HG03025 (cell line): ENCODE results near the gene GALT.
"Not testable (repeated sequence)": the region's sequence is repeated elsewhere in the genome, so short reads cannot be mapped to it uniquely, and the experiment has no call there.

Source experiments
- ATAC-seq: cut with Tn5 transposase; IDR thresholded peaks from one replicate; pipeline ENCODE4 v1.9.1; 2021; ENCODE audit warnings: mild to moderate bottlenecking, moderate library complexity; ENCODE audit not compliant: unreplicated experiment, low FRiP score

GALT gene

DNA sequence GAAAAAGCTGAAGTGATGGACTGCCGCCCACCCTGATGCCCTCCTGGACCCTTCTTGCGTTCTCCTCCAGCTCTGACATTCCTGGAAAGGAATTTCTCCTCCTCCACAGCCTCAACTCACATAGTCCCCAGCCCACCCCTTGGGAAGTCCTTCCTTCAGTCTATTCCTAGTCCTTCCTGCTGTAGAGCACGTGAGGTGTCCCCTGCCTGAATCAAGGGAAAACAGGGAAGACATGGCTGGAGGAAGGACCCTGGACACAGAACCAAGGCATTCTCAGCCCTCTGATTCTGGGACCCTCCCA is 21.3 kb upstream of the GALT start:
- ATAC-seq = no peak

DNA sequence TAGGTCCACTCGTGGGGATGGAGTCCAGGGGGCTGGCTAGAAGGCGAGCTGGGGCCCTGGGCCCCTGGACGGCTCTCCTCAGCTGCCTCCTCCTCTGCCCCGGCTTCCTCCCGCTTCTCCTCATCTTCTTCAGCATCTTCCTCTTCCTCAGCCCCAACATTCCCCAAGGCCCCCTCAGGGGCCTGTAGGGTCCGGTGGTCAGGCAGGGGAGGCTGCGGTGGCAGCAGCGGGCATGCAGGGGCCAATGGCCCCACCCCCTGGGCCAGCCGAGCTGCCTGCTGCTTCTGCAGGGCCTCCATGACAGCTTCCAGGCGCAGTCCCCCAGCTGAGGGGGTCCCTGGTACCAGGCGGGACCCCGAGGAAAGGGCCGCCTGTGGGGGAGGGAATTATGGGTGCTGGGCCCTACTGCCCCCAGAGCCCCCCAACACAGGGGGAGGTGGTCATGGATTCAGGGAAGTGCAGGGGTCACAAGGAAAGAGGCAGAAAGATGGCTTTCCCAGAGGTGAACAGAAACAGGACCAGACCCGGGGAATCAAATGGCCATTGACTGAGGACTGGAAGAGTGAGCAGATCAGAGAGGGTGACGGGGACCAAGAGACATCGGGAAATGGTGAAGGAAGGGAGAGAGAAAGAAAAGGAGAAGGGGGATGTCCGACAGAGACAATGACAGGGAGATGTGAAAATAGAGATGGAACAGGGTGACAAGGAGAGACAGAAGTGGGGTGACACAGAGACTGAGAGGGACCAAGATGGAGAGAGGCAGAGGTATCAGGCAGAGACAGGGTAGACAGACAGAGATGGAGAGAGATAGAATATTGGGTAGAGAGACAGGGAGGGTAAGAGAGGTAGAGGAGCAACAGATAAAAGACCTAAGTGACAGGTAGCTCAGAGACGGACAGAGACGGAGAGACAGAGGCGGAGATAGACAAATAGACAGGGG is 18.5 kb upstream of the GALT start:
- ATAC-seq = no peak

DNA sequence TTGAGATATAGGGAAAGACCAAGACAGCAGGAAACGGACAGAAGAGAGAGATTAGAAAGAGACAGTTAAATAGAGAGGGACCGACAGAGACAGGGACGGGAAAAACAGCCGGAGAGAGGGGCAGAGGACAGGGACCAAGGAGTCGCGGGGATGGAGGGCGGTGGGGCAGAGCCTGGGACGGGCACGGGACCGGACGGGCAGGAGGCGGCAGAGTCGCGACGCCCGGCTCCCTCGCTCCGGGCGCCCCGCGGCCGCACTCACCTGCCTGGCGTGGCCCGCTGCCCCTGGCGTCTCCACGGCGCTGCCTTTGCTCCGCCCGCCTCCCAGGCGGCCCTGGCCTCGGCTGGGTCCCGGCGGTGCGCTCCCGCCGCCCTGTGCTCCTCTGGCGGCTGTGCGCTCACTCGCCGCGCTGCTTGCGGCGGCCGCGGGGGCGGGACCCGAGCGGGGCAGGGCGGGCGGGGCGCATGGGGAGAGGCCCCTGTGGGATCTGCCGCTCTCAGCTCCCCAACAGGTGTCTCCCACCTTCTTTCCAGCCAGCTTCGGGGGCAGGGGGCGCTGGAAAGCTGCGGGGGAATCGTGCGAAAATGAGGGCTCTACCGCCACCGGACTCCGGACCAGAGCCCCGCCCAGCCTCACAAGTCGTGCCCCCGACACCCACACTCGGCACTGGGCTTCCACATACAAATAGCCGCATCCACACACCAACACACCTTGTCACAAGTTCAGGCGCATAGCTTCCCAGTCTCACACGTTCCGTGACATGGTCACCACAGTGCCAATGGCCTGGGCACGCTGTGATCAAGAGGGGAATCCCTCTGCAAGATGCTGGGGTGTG is 17.6 kb upstream of the GALT start, which contains the start of gene ARID3C:
Gene ARID3C (minus strand): TSS at position 411 of the 835 bp plus-strand sequence. CDS start 1,052 bp downstream, outside the sequence.
- ATAC-seq = no peak

DNA sequence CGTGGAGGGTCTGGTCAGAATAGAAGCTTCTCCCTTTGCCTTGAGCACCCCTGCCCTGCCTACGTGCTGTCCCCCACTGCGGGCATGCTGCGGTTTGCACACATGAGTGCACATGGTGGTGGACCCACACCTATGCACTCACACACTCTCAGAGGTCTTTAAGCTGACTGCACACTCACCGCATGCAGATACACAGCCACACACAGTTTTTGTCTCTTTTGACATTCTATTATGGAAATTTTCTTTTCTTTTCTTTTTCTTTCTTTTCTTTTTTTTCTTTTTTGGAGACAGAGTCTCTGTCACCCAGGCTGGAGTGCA is 17.0 kb upstream of the GALT start:
- ATAC-seq = no peak

DNA sequence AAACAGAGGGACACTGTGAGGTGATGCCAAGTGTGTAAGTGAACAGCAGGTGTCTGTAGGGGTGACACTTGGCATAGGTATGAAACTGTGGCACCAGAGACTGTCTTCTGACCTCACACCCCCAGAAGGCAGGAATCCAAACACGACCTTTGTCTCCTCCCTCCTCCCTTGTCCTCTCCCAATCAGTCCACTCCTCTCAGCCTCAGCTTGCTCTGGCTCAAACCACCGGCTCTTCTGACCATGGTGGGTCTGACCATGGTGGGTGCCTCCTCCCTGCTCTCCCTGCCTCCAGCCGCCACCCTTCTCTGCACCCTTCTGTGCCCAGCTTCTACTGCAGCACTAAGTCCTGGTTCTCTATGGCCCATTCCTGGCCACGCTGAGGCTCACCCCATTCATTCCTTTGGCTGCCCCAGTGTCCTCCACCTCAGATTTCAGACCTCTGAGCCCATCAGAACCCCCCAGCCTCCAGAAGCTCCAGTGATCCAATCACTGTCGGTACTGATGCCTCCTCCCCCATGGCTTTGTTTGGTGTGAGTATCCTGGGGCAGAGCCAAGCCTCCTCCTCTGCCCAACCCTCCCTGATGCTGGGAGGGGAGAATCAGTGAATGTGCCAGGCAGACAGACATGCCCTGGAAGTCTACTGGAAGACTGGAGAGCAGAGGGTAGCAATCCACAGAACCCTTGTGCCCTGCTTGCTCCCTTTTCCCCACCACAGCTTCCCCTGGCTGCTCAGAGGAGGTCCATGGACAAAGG is 15.9 kb upstream of the GALT start:
- no peak for ATAC-seq

DNA sequence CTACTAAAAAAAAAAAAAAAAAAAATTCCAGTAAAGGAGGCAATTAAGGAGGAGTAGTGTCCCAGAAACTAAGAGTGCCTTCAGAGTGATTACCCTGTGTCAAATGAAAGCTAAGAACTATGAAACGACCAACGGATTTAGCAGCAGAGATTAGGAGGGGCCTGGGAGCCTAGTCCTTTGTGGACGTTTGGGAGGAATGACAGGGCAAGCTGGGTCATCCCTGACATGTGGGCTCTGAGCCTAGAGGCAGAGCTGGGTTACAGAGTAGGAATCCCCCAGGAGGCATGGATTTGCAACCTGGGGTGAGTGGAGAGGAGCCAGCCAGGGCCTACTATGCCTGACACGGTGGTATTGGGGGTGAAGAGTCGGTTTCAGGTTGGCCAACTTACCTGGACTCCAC is 13.3 kb upstream of the GALT start:
- no peak for ATAC-seq

DNA sequence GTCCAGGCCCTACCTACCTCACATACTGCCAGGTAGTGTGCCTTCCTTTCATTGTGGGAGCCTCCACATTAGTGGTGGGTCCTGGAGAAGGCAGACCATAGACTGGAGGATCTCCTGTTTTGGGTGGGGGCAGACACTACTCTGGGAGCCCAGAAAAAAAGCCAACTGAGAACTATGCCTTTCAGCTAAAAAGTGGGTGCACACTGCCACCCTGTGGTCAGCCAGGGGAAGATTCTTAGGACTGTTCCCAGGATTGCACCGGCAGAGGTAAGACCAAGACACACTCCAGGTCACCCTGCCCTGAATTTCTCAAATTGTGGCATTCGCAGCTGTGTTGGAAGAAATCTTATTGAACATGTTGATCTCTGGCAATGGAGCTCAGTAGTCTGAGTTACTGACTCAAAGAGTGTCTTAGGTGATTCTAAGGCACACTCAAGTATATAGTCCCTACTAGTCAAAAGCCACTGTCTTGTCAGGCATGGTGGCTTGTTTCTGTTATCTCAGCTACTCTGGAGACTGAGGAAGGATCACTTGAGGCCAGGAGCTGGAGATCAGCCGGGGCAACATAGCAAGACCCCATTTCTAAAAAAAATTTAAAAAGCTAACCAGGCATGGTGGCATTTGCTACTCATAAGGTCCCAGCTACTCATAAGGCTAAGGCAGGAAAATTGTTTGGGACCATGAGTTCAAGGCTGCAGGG is 12.5 kb upstream of the GALT start:
- no peak for ATAC-seq

DNA sequence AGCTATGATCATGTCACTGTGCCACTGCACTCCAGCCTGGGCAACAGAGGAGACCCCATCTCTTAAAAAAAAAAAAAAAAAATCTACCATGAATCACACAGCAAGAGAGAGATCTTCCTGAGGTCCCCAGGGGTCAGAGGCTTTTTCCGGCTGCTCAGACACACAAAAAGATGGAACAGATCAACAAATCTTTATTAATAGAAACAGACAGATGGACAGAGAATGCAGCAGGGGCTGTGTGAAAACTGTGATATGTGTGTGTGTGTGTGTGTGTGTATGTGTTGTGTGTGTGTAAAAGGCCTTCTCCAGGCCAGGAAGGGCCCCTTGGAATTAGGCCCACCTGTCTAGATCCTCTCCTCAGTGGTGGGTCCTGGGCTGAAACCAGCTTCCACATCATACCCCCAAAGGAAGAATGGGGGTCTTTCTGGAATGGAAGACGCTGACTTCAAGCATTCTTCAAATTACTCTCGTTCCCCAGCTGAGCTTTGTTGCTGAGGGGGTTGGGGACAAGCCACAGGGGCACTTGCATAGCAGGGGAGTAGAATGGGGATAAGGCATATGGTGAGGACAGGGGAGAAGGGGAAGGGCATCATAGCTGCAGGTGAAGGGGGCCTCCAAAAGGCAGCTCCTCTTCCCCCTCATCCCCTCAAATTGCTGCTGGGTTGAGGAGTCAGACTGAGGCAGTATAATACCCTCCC is 11.8 kb upstream of the GALT start:
- ATAC-seq = no peak

DNA sequence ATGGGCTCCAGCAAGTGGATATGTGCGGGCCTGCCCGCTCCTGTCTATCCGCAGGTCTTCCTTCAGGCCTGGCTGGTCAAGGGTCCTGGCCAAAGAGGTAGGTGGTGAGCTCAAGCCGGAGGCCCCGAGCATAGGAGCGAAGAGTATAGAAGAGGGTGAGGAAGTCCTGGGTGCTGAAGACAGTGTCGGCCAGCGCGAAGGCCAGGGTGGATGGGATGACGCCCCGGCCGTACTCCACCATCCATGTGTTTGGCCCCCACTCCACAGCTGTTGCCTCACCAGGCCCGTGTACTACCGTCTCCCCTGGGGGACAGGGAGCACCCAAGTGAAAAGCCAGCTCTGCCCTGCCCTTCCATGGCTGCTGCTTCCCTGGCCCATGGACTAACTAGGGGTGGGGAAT is 10.9 kb upstream of the GALT start:
- no peak for ATAC-seq

DNA sequence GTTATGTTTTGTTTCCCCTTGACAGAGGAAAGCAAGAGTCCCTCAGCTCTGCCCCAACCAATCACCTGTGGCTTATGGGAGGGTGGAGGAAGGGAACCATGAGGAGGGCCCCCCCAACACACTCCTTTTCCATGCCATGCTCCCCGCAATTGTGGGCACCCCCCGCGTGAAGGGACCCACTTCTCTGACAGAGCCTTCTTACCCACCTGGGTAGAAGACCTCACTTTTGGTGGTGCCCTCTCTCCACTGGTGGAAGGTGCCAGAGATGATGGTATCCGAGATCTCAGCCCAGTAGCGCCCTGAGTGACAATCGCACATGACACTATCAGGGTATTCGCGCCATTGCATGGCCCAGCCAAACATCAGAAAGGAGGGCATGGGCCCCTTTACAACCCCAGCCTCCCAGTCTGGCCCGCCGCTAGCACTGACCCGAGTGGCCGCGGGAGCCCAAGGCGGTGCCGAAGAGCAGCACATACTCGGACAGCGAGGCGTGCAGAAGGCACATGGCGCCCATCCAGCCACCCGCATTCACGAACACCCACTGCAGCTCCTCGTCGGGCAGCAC is 9.6 kb upstream of the GALT start:
- peak; percentile 23 for ATAC-seq

DNA sequence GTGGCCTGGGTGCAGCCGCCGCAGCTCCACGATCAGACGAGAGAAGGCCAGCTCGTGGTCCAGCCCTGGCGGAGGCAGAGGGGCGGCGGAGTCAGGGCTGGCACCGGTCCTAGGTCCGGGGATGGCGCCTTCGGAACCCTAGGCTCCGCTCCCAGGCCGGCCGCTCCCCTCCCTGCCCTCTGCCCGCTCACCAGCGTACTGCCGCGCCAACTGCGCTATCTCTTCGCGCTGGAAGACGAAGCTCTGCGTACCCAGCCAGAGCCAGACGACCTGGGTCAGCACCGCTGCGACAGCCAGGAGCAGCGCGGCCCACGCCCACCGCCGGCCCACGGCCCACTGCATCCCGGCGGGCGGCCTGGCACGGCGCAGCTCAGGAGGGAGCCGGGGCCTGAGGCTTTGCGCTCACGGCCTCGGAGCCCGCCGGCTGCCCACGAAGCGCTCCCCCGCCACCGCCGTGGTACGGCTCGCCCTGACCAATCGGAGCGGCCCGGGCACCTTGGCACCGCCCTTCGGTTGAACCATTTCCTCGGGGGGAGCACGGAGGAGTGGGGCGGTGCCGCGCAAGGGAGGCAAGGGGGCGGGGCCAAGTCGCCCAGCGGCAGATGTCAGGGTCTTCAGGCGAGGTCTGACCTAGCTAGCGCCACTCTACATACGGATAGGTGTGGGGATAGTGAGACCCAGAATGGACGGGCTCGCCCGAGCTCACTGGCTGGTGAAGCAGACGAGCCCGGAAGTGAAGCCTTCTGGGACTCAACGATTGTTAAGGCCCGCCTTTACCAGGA is 8.9 kb upstream of the GALT start, which contains the start of gene SIGMAR1:
Gene SIGMAR1 (minus strand): TSS at position 432 of the 782 bp plus-strand sequence. CDS start 90 bp downstream, at position 342.
- peak; percentile 81 for ATAC-seq

DNA sequence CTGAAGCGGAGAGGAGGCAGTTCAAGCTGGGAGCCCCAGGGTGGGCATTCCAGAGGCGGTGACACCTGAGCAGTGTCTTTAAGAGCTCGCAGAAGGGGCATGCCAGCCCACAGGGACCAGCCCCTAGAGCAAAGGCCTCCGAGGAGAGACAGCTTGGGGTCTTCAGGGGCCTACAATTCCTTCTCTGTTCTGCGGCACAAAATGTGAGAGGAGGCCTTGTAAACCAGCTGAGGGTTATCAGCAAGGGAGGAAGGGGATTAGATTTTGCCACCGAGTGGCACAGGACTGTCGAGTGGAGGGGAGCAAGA is 8.4 kb upstream of the GALT start:
- no peak for ATAC-seq

DNA sequence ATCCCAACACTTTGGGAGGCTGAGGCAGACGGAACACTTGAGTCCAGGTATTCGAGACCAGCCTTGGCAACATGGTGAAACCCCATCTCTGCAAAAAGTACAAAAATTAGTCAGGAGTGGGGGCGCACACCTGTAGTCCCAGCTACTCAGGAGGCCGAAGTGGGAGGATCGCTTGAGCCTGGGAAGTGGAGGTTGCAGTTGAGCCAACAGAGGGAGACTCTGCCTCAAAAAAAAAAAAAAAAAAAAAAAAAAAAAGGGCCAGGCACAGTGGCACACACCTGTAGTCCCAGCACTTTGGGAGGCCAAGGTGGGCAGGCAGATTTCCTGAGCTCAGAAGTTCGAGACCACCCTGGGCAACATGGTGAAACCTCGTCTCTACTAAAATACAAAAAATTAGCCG is 7.2 kb upstream of the GALT start:
- not testable (repeated sequence) for ATAC-seq

DNA sequence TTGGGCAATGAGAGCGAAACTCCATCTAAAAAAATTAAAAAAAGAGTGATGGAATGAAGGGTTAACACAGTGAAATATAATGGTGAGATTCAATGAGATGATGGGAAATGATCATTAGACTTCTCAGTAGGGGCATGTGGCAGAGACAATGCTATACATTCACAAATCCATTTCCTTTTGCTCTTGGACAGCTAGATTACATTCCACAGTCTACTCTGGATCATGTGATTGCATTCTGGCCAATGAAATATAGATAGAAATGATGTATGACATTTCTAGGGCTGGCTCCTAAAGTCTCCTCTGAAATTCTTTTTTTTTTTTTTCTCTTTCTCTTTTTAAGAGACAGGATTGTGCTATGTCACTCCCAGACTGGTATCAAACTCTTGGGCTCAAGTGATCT is 3.8 kb upstream of the GALT start:
- ATAC-seq = no peak

DNA sequence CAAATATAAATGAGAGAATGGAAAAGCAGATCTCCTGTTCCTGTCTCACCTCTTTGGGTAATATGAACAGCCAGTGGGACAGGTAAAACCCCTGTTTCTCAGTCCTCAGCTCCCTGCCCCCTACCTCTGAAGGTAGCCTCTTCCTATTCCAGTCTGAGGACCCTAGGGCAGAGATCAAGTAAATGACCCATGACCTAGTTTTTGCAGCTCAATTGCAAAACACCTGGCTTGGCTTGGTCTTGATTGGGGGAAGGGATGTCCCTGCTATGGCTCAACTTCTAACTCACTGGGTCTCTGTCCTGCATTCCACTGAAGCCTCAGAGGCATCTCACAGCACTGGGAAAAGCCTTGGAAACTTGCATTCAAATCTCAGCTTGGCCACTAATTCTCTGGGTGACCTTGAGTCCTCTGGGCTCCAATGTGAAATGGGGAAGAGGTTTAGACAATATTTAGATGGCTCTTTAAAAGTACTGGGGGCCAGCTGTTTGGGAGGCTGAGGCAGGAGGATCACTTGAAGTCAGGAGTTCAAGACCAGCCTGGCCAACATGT is 1.6 kb upstream of the GALT start:
- ATAC-seq = no peak

DNA sequence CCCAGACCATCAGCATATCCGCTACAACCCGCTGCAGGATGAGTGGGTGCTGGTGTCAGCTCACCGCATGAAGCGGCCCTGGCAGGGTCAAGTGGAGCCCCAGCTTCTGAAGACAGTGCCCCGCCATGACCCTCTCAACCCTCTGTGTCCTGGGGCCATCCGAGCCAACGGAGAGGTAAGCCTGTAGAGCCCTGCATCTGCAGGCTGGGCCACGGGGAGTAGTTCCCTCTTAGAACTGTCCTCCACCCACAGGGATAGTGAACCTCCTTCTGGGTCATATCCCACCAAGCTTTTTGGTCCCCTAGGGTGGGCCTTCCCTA is 569 bp downstream of the GALT start:
- ATAC-seq = no peak

DNA sequence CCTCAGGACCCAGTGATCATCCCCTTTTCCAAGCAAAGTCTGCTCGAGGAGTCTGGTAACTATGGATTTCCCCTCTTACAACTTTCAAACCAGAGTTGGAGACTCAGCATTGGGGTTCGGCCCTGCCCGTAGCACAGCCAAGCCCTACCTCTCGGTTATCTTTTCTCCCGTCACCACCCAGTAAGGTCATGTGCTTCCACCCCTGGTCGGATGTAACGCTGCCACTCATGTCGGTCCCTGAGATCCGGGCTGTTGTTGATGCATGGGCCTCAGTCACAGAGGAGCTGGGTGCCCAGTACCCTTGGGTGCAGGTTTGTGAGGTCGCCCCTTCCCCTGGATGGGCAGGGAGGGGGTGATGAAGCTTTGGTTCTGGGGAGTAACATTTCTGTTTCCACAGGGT is 1.2 kb downstream of the GALT start:
- no peak for ATAC-seq

DNA sequence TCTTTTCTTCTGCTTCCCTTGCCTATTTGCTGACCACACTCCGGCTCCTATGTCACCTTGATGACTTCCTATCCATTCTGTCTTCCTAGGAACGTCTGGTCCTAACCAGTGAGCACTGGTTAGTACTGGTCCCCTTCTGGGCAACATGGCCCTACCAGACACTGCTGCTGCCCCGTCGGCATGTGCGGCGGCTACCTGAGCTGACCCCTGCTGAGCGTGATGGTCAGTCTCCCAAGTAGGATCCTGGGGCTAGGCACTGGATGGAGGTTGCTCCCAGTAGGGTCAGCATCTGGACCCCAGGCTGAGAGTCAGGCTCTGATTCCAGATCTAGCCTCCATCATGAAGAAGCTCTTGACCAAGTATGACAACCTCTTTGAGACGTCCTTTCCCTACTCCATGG is 2.2 kb downstream of the GALT start:
- ATAC-seq = no peak

DNA sequence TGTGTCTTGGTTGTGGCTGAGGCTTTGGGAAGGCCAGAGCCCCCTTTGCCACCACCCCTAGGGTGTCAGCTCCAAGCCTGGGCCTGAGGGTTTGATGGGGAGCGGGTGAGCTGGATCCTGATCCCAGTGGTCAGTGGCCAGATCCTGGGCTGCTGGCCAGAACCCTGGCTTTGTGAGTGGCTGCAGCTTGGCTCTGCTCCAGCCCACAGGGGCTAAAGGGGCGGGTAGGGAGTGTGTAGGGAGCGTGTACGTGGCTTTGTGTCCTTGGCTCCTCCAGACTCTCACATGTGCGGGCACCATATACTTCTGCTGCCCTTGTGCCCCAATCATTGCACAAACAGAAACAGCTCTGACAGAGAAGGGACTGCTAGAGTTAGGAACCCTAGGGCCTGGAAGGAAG is 4.3 kb downstream of the GALT start:
- ATAC-seq = no peak
